Right atrium auricular region (tissue), 2 donors: ENCODE measurements around the gene UNC13C. TPM values are rescaled to one million over a fixed set of nuclear protein-coding genes. Genes with fewer than 3 reads are reported as not detected.

ENCODE experiments used
- DNase-seq: peaks from one replicate; pipeline ENCODE4 v3.0.0-alpha.2; 2019; ENCODE audit warnings: low spot score
- H3K27ac ChIP-seq, 2 donors: fragments of 200-600 bp; sonication (generic); 1 replicate in 1 of 2; 2 replicates in 1 of 2; pipeline ENCODE4 v1.5.1; 2016 to 2019
- H3K27me3 ChIP-seq, 2 donors: fragments of 200-600 bp; sonication (generic); one replicate each; pipeline versions ENCODE4 v1.5.1 to v1.6.0; 2017 to 2019
- H3K36me3 ChIP-seq: fragments of 200-600 bp; sonication (generic); one replicate; pipeline ENCODE4 v1.5.1; 2016
- H3K4me1 ChIP-seq, 2 donors: fragments of 200-600 bp; sonication (generic); one replicate each; pipeline versions ENCODE4 v1.5.1 to v1.6.0; 2017 to 2019
- H3K4me3 ChIP-seq, 2 donors: fragments of 200-600 bp; sonication (generic); 1 replicate in 1 of 2; 2 replicates in 1 of 2; pipeline ENCODE4 v1.5.1; 2017 to 2019; ENCODE audit warnings: mild to moderate bottlenecking in 1 of 2, moderate library complexity in 1 of 2
- H3K9me3 ChIP-seq, 2 donors: fragments of 200-600 bp; sonication (generic); one replicate each; pipeline ENCODE4 v1.5.1; 2019
- total RNA-seq, 2 donors: library from RNA; depleted of rRNA; stranded (reverse); fragments of >200 nt; gene quantifications; one replicate each; pipeline ENCODE4 v1.1.0, GENCODE V29; 2016
- TF ChIP-seq, protein P1 (sequence below), 2 donors: fragments of 200-600 bp; sonication (generic); IDR thresholded peaks; one replicate each; pipeline ENCODE4 v1.5.1; 2019; ENCODE audit warnings: antibody characterized with exemption in 2 of 2

UNC13C gene
- total RNA-seq, 2 donors from 2014 or later, result 0.19 to 0.31 TPM

DNA sequence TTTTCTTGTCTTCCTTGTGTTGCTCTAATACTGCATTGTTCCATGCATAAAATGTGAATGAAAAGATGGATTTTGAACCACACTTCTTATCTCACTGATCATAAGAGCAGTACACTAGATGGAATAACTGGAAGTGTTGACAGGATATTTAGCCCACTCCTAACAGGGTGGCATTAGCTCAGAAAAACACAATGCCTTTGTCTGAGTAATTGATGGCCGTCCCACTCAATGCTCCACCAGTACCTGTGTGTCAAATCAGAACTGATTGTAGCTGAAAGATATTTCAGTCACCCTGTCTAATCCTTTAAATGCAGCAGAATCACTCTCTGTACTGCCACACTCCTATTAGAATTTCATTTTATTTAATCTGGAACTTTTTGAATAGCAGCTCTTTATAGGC is 526.5 kb downstream of the UNC13C start:
- Histone ChIP-seq H3K9me3 (no peaks in the 10 kb centered on the region), H3K4me1 (no peaks in the 10 kb centered on the region), H3K36me3 (no peaks in the 10 kb centered on the region), H3K27me3 (no peaks in the 10 kb centered on the region), H3K4me3 (no peak overlapping the region), H3K27ac (no peak overlapping the region)
- TF ChIP-seq, protein P1, sequence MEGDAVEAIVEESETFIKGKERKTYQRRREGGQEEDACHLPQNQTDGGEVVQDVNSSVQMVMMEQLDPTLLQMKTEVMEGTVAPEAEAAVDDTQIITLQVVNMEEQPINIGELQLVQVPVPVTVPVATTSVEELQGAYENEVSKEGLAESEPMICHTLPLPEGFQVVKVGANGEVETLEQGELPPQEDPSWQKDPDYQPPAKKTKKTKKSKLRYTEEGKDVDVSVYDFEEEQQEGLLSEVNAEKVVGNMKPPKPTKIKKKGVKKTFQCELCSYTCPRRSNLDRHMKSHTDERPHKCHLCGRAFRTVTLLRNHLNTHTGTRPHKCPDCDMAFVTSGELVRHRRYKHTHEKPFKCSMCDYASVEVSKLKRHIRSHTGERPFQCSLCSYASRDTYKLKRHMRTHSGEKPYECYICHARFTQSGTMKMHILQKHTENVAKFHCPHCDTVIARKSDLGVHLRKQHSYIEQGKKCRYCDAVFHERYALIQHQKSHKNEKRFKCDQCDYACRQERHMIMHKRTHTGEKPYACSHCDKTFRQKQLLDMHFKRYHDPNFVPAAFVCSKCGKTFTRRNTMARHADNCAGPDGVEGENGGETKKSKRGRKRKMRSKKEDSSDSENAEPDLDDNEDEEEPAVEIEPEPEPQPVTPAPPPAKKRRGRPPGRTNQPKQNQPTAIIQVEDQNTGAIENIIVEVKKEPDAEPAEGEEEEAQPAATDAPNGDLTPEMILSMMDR (IDR thresholded peaks at IDR 0.05), result no peak
- DNase-seq, result no peak

DNA sequence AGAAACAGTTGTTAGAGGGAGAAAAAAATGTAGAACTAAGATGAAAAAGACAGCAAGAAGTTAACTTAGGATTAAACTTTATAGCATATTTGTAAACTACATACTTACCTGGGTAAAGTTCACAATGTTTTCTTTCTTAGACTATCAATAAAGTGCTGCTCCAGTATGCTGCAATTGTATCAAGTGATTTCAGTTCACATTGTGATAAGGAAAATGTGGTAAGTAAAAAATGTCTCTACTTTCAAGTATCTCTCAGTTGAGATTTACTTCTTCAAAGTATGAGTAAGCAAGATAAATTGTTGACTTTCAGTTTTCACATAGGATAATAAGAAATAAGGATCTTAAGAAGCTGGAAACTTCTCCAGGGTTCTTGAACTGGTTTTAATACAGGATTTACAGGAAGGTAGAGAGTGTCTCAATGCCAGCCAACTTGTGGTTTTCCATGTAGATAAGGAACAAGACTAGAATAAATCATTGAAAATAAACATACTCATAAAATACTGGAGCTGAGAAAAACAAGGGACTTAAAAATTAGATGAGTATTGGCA is 528.8 kb downstream of the UNC13C start:
- TF ChIP-seq, protein P1 (IDR thresholded peaks at IDR 0.05), result no peak
- H3K27me3 ChIP-seq, result no peaks in the 10 kb centered on the region
- no peak for DNase-seq
- H3K4me1 ChIP-seq, result no peaks in the 10 kb centered on the region
- no peaks in the 10 kb centered on the region for H3K36me3 ChIP-seq
- H3K9me3 ChIP-seq, result no peaks in the 10 kb centered on the region
- no peak overlapping the region for H3K4me3 ChIP-seq
- no peak overlapping the region for H3K27ac ChIP-seq

DNA sequence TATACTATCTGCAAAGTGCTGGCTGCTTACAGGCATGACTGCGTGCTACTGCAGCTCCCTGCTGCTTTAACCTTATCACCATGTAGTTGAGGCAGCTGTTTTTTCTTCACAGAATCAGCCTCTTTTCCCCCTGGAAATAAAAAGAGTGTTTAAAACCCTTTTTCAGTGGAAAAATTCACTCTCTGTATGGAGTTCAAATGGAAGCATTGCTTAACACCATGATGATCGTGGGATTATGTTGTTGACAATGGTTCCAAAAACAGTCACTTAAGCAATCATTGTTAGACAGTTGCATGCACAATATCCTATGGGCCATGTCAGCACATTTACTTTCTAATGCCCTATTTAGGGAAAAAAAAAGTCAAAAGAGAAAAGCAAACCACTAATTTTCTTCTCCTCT is 536.4 kb downstream of the UNC13C start:
- no peak overlapping the region for H3K4me3 ChIP-seq
- H3K36me3 ChIP-seq, result no peaks in the 10 kb centered on the region
- H3K27me3 ChIP-seq, result no peaks in the 10 kb centered on the region
- TF ChIP-seq, protein P1 (IDR thresholded peaks at IDR 0.05), result no peak
- H3K27ac ChIP-seq, result no peak overlapping the region
- no peak for DNase-seq
- H3K9me3 ChIP-seq, result no peaks in the 10 kb centered on the region
- no peaks in the 10 kb centered on the region for H3K4me1 ChIP-seq

GRCh38 chr15:54515664-54516582 is 537.7 kb downstream of the UNC13C start:
- TF ChIP-seq, protein P1 (IDR thresholded peaks at IDR 0.05), result no peak
- DNase-seq, result no peak
- no peaks in the 10 kb centered on the region for H3K36me3 ChIP-seq
- no peaks in the 10 kb centered on the region for H3K27me3 ChIP-seq
- no peaks in the 10 kb centered on the region for H3K9me3 ChIP-seq
- no peaks in the 10 kb centered on the region for H3K4me1 ChIP-seq
- no peak overlapping the region for H3K4me3 ChIP-seq
- no peak overlapping the region for H3K27ac ChIP-seq

DNA sequence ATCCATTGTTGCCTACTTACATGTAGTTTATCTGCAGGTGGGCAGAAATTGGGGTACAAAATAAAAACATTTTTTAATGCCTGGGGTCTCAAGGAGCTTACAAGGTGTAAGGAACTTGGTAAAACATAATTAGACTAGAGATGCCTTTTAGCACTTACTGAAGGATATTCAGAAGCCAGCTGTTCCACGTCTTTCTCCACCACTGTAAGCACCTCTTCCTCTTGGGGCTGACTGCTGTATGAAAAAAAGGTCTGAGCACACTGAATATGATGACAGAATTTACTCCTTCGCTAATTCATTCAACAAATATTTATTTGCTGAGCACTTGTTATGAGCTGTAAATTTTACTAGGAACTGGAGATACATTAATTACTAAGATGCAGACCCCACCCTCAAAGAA is 539.1 kb downstream of the UNC13C start:
- no peaks in the 10 kb centered on the region for H3K4me1 ChIP-seq
- H3K27me3 ChIP-seq, result no peaks in the 10 kb centered on the region
- H3K9me3 ChIP-seq, result no peaks in the 10 kb centered on the region
- no peaks in the 10 kb centered on the region for H3K36me3 ChIP-seq
- H3K4me3 ChIP-seq, result no peak overlapping the region
- TF ChIP-seq, protein P1 (IDR thresholded peaks at IDR 0.05), result no peak
- DNase-seq, result no peak
- no peak overlapping the region for H3K27ac ChIP-seq
